NB4 (cell line): ENCODE measurements around the gene NREP.

ENCODE experiments used
- CTCF ChIP-seq: IDR thresholded peaks from one replicate; pipeline ENCODE4 v1.5.1; 2012; ENCODE audit warnings: low read depth, low read length
- POLR2A ChIP-seq: IDR thresholded peaks from 2 replicates; pipeline ENCODE4 v1.6.1; 2011; ENCODE audit warnings: mild to moderate bottlenecking; ENCODE audit not compliant: insufficient read length; ENCODE audit errors: extremely low read depth

- TF ChIP-seq CTCF (no peak), POLR2A (no peak)
These were observed 12.5 kb upstream of the NREP start for GRCh38 chr5:111769541-111769940.
